Tibial artery (tissue), 4 donors: ENCODE data around the gene MASP1.

Source experiments
- DNase-seq, 2 donors: peaks; one replicate each; pipeline ENCODE4 v3.0.0-alpha.2; 2019
- H3K27ac ChIP-seq, 2 donors: fragments of 200-600 bp; sonication (generic) in 1 of 2; 1 replicate in 1 of 2; 2 replicates in 1 of 2; pipeline ENCODE4 v1.5.1; 2018 to 2019; ENCODE audit warnings: mild to moderate bottlenecking in 1 of 2
- H3K27me3 ChIP-seq, 2 donors: fragments of 200-600 bp; sonication (generic) in 1 of 2; one replicate each; pipeline versions ENCODE4 v1.5.1 to v1.6.0; 2016 to 2019
- H3K36me3 ChIP-seq, 3 donors: fragments of 200-600 bp; sonication (generic) in 2 of 3; one replicate each; pipeline ENCODE4 v1.5.1; 2016 to 2019; ENCODE audit warnings: mild to moderate bottlenecking in 2 of 3
- H3K4me1 ChIP-seq, 4 donors: fragments of 200-600 bp; sonication (generic) in 2 of 4; 1 replicate in 3 of 4; 2 replicates in 1 of 4; pipeline ENCODE4 v1.5.1; 2016 to 2019
- H3K4me3 ChIP-seq, 2 donors: fragments of 200-600 bp; sonication (generic) in 1 of 2; 1 replicate in 1 of 2; 2 replicates in 1 of 2; pipeline ENCODE4 v1.5.1; 2018 to 2019; ENCODE audit warnings: mild to moderate bottlenecking in 2 of 2
- H3K9me3 ChIP-seq, 3 donors: fragments of 200-600 bp; sonication (generic) in 1 of 3; one replicate each; pipeline ENCODE4 v1.5.1; 2016 to 2019
- intact Hi-C: fragments of 100-400 bp; cut with DNase I; formaldehyde crosslinking; loops from one replicate; pipeline ENCODE4 v1.15.0; 2023; ENCODE audit warnings: low total_unique reads
- TF ChIP-seq, protein P1 (sequence below), 2 experiments: fragments of 200-600 bp in 1 of 2; fragments of 450-650 bp in 1 of 2; IDR thresholded peaks; one replicate each; pipeline ENCODE4 v1.5.1; 2017 to 2019; ENCODE audit warnings: antibody characterized with exemption in 2 of 2, mild to moderate bottlenecking in 1 of 2, moderate library complexity in 1 of 2

MASP1 gene

DNA sequence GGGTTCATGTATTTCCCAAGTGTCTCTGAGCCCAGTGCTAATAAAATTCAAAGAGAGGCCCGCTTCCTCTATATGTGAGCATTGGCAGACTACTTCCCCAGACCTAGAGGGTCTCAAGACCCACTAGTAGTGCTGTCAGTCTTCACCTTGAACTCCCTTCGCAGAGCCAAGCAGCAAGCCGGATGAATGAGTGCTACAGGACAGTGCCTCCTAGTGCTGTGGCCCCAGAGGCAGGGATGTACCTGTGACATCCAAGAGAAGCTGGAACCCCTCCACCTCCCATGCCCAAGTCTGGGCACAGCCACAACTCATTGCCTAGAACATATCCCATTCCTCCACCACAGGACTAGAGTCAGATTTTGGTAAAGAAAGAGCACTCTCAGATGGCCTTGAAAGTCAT, 37.2 kb upstream of the MASP1 start:
- no peaks in the 10 kb centered on the region for H3K9me3 ChIP-seq
- TF ChIP-seq, protein P1, sequence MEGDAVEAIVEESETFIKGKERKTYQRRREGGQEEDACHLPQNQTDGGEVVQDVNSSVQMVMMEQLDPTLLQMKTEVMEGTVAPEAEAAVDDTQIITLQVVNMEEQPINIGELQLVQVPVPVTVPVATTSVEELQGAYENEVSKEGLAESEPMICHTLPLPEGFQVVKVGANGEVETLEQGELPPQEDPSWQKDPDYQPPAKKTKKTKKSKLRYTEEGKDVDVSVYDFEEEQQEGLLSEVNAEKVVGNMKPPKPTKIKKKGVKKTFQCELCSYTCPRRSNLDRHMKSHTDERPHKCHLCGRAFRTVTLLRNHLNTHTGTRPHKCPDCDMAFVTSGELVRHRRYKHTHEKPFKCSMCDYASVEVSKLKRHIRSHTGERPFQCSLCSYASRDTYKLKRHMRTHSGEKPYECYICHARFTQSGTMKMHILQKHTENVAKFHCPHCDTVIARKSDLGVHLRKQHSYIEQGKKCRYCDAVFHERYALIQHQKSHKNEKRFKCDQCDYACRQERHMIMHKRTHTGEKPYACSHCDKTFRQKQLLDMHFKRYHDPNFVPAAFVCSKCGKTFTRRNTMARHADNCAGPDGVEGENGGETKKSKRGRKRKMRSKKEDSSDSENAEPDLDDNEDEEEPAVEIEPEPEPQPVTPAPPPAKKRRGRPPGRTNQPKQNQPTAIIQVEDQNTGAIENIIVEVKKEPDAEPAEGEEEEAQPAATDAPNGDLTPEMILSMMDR (IDR thresholded peaks at IDR 0.05), result no peak
- intact Hi-C loops, result no loop called here
- no peaks in the 10 kb centered on the region for H3K4me1 ChIP-seq
- DNase-seq, result no peak
- H3K4me3 ChIP-seq, result no peak overlapping the region
- H3K27me3 ChIP-seq, result no peaks in the 10 kb centered on the region
- H3K36me3 ChIP-seq, result no peaks in the 10 kb centered on the region
- no peak overlapping the region for H3K27ac ChIP-seq

DNA sequence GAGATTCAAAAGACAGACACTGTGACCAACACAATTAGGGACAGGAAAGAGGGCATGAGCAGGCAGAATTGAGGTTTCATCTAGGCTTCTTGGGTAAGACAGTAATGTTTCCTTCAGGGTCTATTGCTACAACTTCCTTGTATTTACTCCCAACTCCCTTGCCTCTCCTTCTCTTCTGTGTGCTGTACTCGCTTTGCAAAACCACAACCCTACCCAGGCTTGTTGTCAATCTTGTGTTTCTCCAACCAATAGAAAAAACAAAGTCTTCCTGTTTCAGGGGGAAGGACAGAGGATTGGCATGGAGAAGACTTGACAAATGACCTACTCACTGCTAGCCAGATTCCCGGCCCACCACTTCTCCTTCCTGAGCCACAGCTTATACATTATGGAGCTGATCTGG, 36.3 kb upstream of the MASP1 start:
- H3K27me3 ChIP-seq, result peaks cover 0 to 4% of the 10 kb centered on the region in 2 donors
- TF ChIP-seq, protein P1 (IDR thresholded peaks at IDR 0.05), result no peak
- H3K4me3 ChIP-seq, result no peak overlapping the region
- H3K9me3 ChIP-seq, result no peaks in the 10 kb centered on the region
- H3K36me3 ChIP-seq, result no peaks in the 10 kb centered on the region
- H3K27ac ChIP-seq, result no peak overlapping the region
- H3K4me1 ChIP-seq, result no peaks in the 10 kb centered on the region
- intact Hi-C loops, result no loop called here
- DNase-seq, result no peak

DNA sequence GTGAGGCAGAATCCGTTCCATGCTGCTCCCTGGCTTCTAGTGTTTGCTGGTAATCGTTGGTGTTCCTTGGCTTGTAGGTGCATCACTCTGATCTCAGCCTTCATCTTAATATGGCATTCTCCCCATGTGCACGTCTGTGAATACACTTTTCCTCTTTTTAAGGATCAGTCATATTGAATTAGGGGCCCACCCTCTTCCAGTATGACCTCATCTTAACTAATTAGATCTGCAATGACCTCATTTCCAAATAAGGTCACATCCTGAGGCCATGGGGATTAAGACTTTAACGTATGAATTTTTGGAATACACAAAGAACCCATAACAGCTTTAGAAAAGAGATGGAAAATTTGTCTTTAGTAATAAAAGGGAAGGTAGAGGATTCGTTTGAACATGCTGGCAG, 34.1 kb upstream of the MASP1 start:
- Histone ChIP-seq H3K4me3 (no peak overlapping the region), H3K4me1 (no peaks in the 10 kb centered on the region), H3K27ac (no peak overlapping the region), H3K9me3 (no peaks in the 10 kb centered on the region), H3K36me3 (no peaks in the 10 kb centered on the region), H3K27me3 (peaks cover 0 to 5% of the 10 kb centered on the region in 2 donors)
- no peak for DNase-seq
- intact Hi-C loops, result no loop called here
- TF ChIP-seq, protein P1 (IDR thresholded peaks at IDR 0.05), result no peak

DNA sequence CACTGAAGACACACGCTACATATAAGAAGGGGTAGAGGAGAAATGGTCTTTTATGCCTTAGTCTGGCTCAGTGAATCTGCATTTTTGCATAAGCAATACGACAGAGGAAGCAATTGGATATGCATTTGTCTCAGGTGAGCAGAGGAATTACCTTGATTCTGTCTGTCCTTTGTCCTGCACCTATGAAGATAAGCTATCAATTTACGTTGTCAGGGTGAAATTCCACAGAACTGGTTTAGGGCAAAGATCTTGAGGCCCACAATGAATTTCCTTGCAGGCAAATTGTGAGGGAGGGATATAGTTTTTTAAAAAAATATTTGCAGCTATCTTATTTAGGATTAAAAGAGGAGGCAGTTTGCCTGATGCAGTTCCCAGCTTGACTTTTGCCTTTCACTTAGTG, 31.6 kb upstream of the MASP1 start:
- intact Hi-C loops, result no loop called here
- Histone ChIP-seq H3K9me3 (no peaks in the 10 kb centered on the region), H3K27ac (no peak overlapping the region), H3K4me1 (peaks cover 0 to 11% (median 4%) of the 10 kb centered on the region in 4 donors), H3K36me3 (no peaks in the 10 kb centered on the region), H3K27me3 (peaks cover 0 to 5% of the 10 kb centered on the region in 2 donors), H3K4me3 (no peak overlapping the region)
- no peak for DNase-seq
- TF ChIP-seq, protein P1 (IDR thresholded peaks at IDR 0.05), result no peak

DNA sequence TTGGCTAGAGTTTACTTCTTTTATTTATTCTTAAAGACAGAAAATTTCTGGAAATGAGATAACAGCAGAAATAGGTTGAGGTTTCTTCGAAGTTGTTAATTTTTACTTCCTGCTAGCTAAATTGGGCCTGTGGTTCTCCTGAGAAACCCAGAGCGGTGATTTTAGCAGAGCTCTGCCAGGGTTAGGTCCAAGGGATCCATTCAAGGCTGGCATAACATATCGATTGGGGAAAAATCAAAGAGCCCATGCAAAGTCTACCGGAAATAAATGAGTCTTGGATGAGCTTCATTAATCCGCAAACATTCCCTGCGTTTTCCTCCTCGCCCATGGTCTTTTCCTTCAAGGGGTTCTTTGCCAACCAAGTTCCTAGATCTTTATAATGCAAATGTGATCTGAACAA, 30.8 kb upstream of the MASP1 start:
- TF ChIP-seq, protein P1 (IDR thresholded peaks at IDR 0.05), result no peak
- Histone ChIP-seq H3K9me3 (no peaks in the 10 kb centered on the region), H3K27ac (no peak overlapping the region), H3K4me1 (peaks cover 0 to 11% (median 4%) of the 10 kb centered on the region in 4 donors), H3K4me3 (no peak overlapping the region), H3K27me3 (peaks cover 0 to 5% of the 10 kb centered on the region in 2 donors), H3K36me3 (no peaks in the 10 kb centered on the region)
- DNase-seq, result no peak
- intact Hi-C loops, result no loop called here

DNA sequence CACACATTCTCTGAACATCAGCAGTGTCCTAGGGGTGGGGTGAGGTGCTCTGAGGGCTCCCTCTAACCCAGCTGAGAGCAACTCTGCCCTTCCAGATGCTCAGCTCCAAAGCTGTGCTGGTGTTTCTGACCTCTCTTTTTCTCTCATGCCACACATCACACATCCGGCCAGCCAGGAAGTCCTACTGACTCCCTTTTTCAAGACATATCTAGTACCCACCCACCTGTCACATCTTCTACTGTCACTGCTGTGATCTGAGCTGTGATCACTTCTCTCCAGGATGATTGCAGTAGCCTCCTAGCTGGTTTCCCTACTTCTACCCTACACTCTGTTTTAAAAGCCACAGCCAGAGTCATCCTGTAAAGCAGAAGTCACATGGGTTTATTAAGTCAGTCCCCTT, 30.2 kb upstream of the MASP1 start:
- TF ChIP-seq, protein P1 (IDR thresholded peaks at IDR 0.05), result no peak
- Histone ChIP-seq H3K4me3 (no peak overlapping the region), H3K27me3 (peaks cover 0 to 5% of the 10 kb centered on the region in 2 donors), H3K36me3 (no peaks in the 10 kb centered on the region), H3K4me1 (peaks cover 0 to 11% (median 4%) of the 10 kb centered on the region in 4 donors), H3K9me3 (no peaks in the 10 kb centered on the region), H3K27ac (no peak overlapping the region)
- DNase-seq, result no peak
- intact Hi-C loops, result no loop called here
